NT2/D1 (cell line): ENCODE measurements around the gene MTMR1.

ENCODE experiments used
- DNase-seq: peaks from one replicate; pipeline ENCODE4 v3.0.0-alpha.2; 2011; ENCODE audit warnings: low read depth, low spot score
- H3K27me3 ChIP-seq: 2 replicates; pipeline ENCODE4 v1.6.0; 2011; ENCODE audit warnings: mild to moderate bottlenecking; ENCODE audit not compliant: insufficient read length, insufficient read depth
- H3K36me3 ChIP-seq: 2 replicates; pipeline ENCODE4 v1.6.1; 2011; ENCODE audit warnings: mild to moderate bottlenecking, low read length, mixed read lengths; ENCODE audit not compliant: insufficient read depth, insufficient read length
- H3K4me1 ChIP-seq: 2 replicates; pipeline ENCODE4 v1.5.1; 2011; ENCODE audit not compliant: insufficient read depth, insufficient read length
- H3K4me3 ChIP-seq: 2 replicates; pipeline ENCODE4 v1.5.1; 2011; ENCODE audit warnings: low read depth; ENCODE audit not compliant: insufficient read length
- H3K9ac ChIP-seq: 2 replicates; pipeline ENCODE4 v1.6.0; 2011; ENCODE audit warnings: low read depth; ENCODE audit not compliant: insufficient read length
- H3K9me3 ChIP-seq: 2 replicates; pipeline ENCODE4 v1.5.1; 2011; ENCODE audit warnings: mild to moderate bottlenecking, low read length; ENCODE audit not compliant: insufficient read depth
- SUZ12 ChIP-seq: IDR thresholded peaks from 2 replicates; pipeline ENCODE4 v1.6.1; 2011; ENCODE audit not compliant: insufficient read length, insufficient read depth; ENCODE audit errors: extremely low read depth
- YY1 ChIP-seq: IDR thresholded peaks from 2 replicates; pipeline ENCODE4 v1.6.1; 2011; ENCODE audit not compliant: insufficient read length, insufficient read depth
- ZNF274 ChIP-seq: IDR thresholded peaks from 2 replicates; pipeline ENCODE4 v1.6.1; 2011; ENCODE audit warnings: mild to moderate bottlenecking, low read depth, low read length

MTMR1 gene

GRCh38 chrX:150792949-150793527 lies 99.8 kb downstream of the MTMR1 start:
- Histone ChIP-seq H3K9me3 (no peaks in the 10 kb centered on the region), H3K27me3 (no peaks in the 10 kb centered on the region), H3K9ac (no peak overlapping the region), H3K4me3 (no peak overlapping the region), H3K4me1 (no peaks in the 10 kb centered on the region), H3K36me3 (peaks cover 4% of the 10 kb centered on the region)
- no peak for DNase-seq
- TF ChIP-seq SUZ12 (no peak), YY1 (no peak), ZNF274 (no peak)

DNA sequence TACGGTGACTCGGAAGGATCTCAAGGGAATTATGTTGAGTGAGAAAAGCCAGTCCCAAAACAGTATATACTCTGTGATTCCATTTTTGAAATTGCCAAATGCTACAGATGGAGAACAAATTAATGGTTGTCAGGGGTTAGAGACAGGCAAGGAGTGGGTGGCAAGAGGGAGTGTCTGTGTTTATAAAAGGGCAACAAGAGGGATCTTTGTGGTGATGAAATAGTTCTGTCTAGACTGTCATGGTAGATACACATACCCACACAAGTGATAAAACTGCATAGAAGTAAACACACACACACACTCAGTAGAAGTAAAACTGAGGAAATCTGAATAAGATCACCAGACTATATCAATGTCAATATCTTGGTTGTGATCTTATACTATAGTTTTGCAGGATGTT lies 112.5 kb downstream of the MTMR1 start:
- no peak overlapping the region for H3K4me3 ChIP-seq
- no peaks in the 10 kb centered on the region for H3K36me3 ChIP-seq
- no peaks in the 10 kb centered on the region for H3K9me3 ChIP-seq
- no peak overlapping the region for H3K9ac ChIP-seq
- no peak for DNase-seq
- TF ChIP-seq YY1: no peak
- no peak for TF ChIP-seq ZNF274
- TF ChIP-seq SUZ12: no peak
- no peaks in the 10 kb centered on the region for H3K27me3 ChIP-seq
- H3K4me1 ChIP-seq: no peaks in the 10 kb centered on the region

- no peak overlapping the region for H3K4me3 ChIP-seq
- no peaks in the 10 kb centered on the region for H3K36me3 ChIP-seq
- no peaks in the 10 kb centered on the region for H3K9me3 ChIP-seq
- DNase-seq: no peak
- no peak for TF ChIP-seq SUZ12
- no peak for TF ChIP-seq YY1
- TF ChIP-seq ZNF274: no peak
- no peaks in the 10 kb centered on the region for H3K27me3 ChIP-seq
- no peaks in the 10 kb centered on the region for H3K4me1 ChIP-seq
- no peak overlapping the region for H3K9ac ChIP-seq
These were observed 113.6 kb downstream of the MTMR1 start for GRCh38 chrX:150806827-150807226.

DNA sequence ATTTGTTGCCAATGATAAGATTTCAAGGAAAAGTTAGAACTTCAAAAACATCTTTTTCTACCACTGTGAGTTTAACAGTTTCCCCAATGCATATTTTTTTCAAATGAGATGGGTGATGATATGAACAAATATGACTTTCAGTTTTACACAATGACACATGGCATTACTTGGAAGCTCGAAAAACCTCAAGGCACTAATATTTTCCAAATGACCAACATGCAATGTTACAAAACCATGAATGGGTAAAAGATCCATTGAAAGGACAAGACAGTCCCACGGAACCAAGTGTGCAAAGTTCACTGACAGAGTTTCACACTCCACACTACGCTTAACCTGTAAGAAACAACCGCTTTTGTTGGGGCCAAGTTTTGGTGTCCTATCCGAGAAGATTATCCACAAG lies 120.7 kb downstream of the MTMR1 start:
- no peak for TF ChIP-seq SUZ12
- no peak for TF ChIP-seq ZNF274
- no peak for TF ChIP-seq YY1
- H3K27me3 ChIP-seq: no peaks in the 10 kb centered on the region
- no peak for DNase-seq
- no peaks in the 10 kb centered on the region for H3K9me3 ChIP-seq
- no peaks in the 10 kb centered on the region for H3K36me3 ChIP-seq
- no peak overlapping the region for H3K9ac ChIP-seq
- no peaks in the 10 kb centered on the region for H3K4me1 ChIP-seq
- H3K4me3 ChIP-seq: no peak overlapping the region
